H9 (cell line): ENCODE data around the gene OGDH. TPM values are rescaled to one million over a fixed set of nuclear protein-coding genes. Genes with fewer than 3 reads are reported as not detected.
A peak's percentile ranks its signal among the peaks of the same experiment; 100 is the strongest.

Experiments
- DNase-seq: peaks from one replicate; pipeline ENCODE4 v3.0.0-alpha.2; 2017
- H2AFZ ChIP-seq: one replicate; pipeline ENCODE4 v1.6.1; 2013; ENCODE audit warnings: mild to moderate bottlenecking, low read length, control low read depth, moderate library complexity
- H2AK5ac ChIP-seq: 2 replicates; pipeline ENCODE4 v1.6.1; 2013; ENCODE audit warnings: low read length, control low read depth, mixed read lengths; ENCODE audit not compliant: insufficient read length
- H2BK120ac ChIP-seq: one replicate; pipeline ENCODE4 v1.6.1; 2013; ENCODE audit warnings: low read depth, mild to moderate bottlenecking, low read length, control low read depth, inconsistent platforms; ENCODE audit not compliant: poor library complexity, severe bottlenecking
- H2BK12ac ChIP-seq: 2 replicates; pipeline ENCODE4 v1.6.1; 2013; ENCODE audit warnings: low read length, control low read depth, mixed read lengths, low read depth; ENCODE audit not compliant: insufficient read length
- H2BK15ac ChIP-seq: 2 replicates; pipeline ENCODE4 v1.6.1; 2013; ENCODE audit warnings: low read depth, low read length, control low read depth
- H2BK20ac ChIP-seq: one replicate; pipeline ENCODE4 v1.6.1; 2013; ENCODE audit warnings: low read depth, mild to moderate bottlenecking, low read length, control low read depth, inconsistent platforms; ENCODE audit not compliant: poor library complexity, severe bottlenecking
- H2BK5ac ChIP-seq: 2 replicates; pipeline ENCODE4 v1.6.1; 2013; ENCODE audit warnings: low read length, control low read depth, mixed read lengths; ENCODE audit not compliant: insufficient read length
- H3K14ac ChIP-seq: 2 replicates; pipeline ENCODE4 v1.6.1; 2013; ENCODE audit warnings: low read length, control low read depth; ENCODE audit not compliant: insufficient read depth
- H3K18ac ChIP-seq: 2 replicates; pipeline ENCODE4 v1.6.1; 2013; ENCODE audit warnings: low read depth, mild to moderate bottlenecking, mixed read lengths, low read length, control low read depth; ENCODE audit not compliant: insufficient read length
- H3K23ac ChIP-seq: 2 replicates; pipeline ENCODE4 v1.6.1; 2013; ENCODE audit warnings: low read length, control low read depth, mixed read lengths, low read depth; ENCODE audit not compliant: insufficient read length
- H3K23me2 ChIP-seq: 2 replicates; pipeline ENCODE4 v1.6.1; 2013; ENCODE audit warnings: low read depth, mild to moderate bottlenecking, mixed read lengths, low read length, control low read depth; ENCODE audit not compliant: insufficient read length, poor library complexity, severe bottlenecking
- H3K27ac ChIP-seq: 2 replicates; pipeline ENCODE4 v1.5.1; 2013; ENCODE audit warnings: low read length, control low read depth, mixed read lengths, low read depth; ENCODE audit not compliant: insufficient read length
- H3K27me3 ChIP-seq: 2 replicates; pipeline ENCODE4 v1.6.1; 2013; ENCODE audit warnings: low read length, control low read depth, inconsistent platforms; ENCODE audit not compliant: insufficient read depth
- H3K4ac ChIP-seq: 2 replicates; pipeline ENCODE4 v1.6.1; 2013; ENCODE audit warnings: low read depth, mild to moderate bottlenecking, control low read depth, inconsistent platforms, low read length, moderate library complexity
- H3K4me1 ChIP-seq: 2 replicates; pipeline ENCODE4 v1.6.1; 2013; ENCODE audit warnings: low read length, control low read depth, inconsistent platforms; ENCODE audit not compliant: insufficient read depth
- H3K4me2 ChIP-seq: 2 replicates; pipeline ENCODE4 v1.6.1; 2013; ENCODE audit warnings: low read length, control low read depth, mixed read lengths; ENCODE audit not compliant: insufficient read length, insufficient read depth
- H3K56ac ChIP-seq: 2 replicates; pipeline ENCODE4 v1.6.1; 2013; ENCODE audit warnings: low read depth, mild to moderate bottlenecking, mixed read lengths, low read length, control low read depth; ENCODE audit not compliant: insufficient read length
- H3K79me1 ChIP-seq: 2 replicates; pipeline ENCODE4 v1.6.1; 2013; ENCODE audit warnings: low read depth, mild to moderate bottlenecking, moderate library complexity, low read length, control low read depth, inconsistent platforms; ENCODE audit not compliant: insufficient read depth, poor library complexity, severe bottlenecking
- H3K79me2 ChIP-seq: 2 replicates; pipeline ENCODE4 v1.6.1; 2013; ENCODE audit warnings: low read length, control low read depth, inconsistent platforms; ENCODE audit not compliant: insufficient read depth
- H3K9ac ChIP-seq: 2 replicates; pipeline ENCODE4 v1.6.1; 2013; ENCODE audit warnings: low read length, control low read depth, mixed read lengths; ENCODE audit not compliant: insufficient read length; ENCODE audit errors: extremely low read depth
- H3K9me3 ChIP-seq: one replicate; pipeline ENCODE4 v1.6.1; 2013; ENCODE audit warnings: low read depth, low read length, inconsistent platforms; ENCODE audit not compliant: control insufficient read depth
- H3T11ph ChIP-seq: one replicate; pipeline ENCODE4 v1.6.1; 2013; ENCODE audit warnings: mild to moderate bottlenecking, low read length, control low read depth, inconsistent platforms
- H4K20me1 ChIP-seq: one replicate; pipeline ENCODE4 v1.6.1; 2013; ENCODE audit not compliant: control insufficient read depth, insufficient read length, insufficient read depth
- H4K5ac ChIP-seq: 2 replicates; pipeline ENCODE4 v1.6.1; 2013; ENCODE audit warnings: low read depth, mild to moderate bottlenecking, mixed read lengths, low read length, control low read depth; ENCODE audit not compliant: insufficient read length
- H4K8ac ChIP-seq: replicated peaks from 2 replicates; pipeline ENCODE4 v1.6.1; 2013; ENCODE audit warnings: low read length, control low read depth, mixed read lengths, low read depth; ENCODE audit not compliant: insufficient read length
- H4K91ac ChIP-seq: 2 replicates; pipeline ENCODE4 v1.6.1; 2013; ENCODE audit warnings: low read depth, mild to moderate bottlenecking, moderate library complexity, mixed read lengths, low read length, control low read depth; ENCODE audit not compliant: insufficient read length
- H3K27ac Mint-ChIP-seq, 3 experiments: 2 replicates in 2 of 3; 3 replicates in 1 of 3; pipeline ENCODE4 v1.8.0; 2020 to 2021; ENCODE audit warnings: mixed read lengths in 3 of 3, mild to moderate bottlenecking in 1 of 3, moderate library complexity in 1 of 3
- H3K27me3 Mint-ChIP-seq: 2 replicates; pipeline ENCODE4 v1.8.0; 2021; ENCODE audit warnings: low read depth, mild to moderate bottlenecking, moderate library complexity, mixed read lengths
- H3K36me3 Mint-ChIP-seq, 3 experiments: 2 replicates in 2 of 3; 3 replicates in 1 of 3; pipeline ENCODE4 v1.8.0; 2020 to 2021; ENCODE audit warnings: low read depth in 3 of 3, mixed read lengths in 3 of 3; ENCODE audit not compliant: insufficient read depth in 1 of 3
- H3K4me1 Mint-ChIP-seq, 2 experiments: 2 replicates each; pipeline ENCODE4 v1.8.0; 2020; ENCODE audit warnings: mixed read lengths in 2 of 2
- H3K4me3 Mint-ChIP-seq, 2 experiments: 2 replicates in 1 of 2; 3 replicates in 1 of 2; pipeline ENCODE4 v1.8.0; 2020 to 2021; ENCODE audit warnings: mild to moderate bottlenecking in 2 of 2, mixed read lengths in 2 of 2, moderate library complexity in 1 of 2
- H3K9me3 Mint-ChIP-seq, 2 experiments: 2 replicates in 1 of 2; 3 replicates in 1 of 2; pipeline ENCODE4 v1.8.0; 2020; ENCODE audit warnings: mild to moderate bottlenecking in 2 of 2, mixed read lengths in 2 of 2, moderate library complexity in 1 of 2
- CTCF ChIP-seq: fragments of 200-600 bp; sonication (generic); conservative IDR thresholded peaks from 3 replicates; pipeline ENCODE4 v1.8.0; 2021; ENCODE audit warnings: antibody characterized with exemption, mild to moderate bottlenecking
- WGBS: extraction: QIAGEN DNeasy Blood & Tissue Kit; methylation state at CpG from one replicate; pipeline ENCODE4 v1.1.7; 2013; ENCODE audit warnings: missing lambda C conversion rate, low lambda C conversion rate, mixed read lengths; ENCODE audit not compliant: insufficient read length; ENCODE audit errors: extremely low coverage; 5-methylcytosine and 5-hydroxymethylcytosine counted together
- total RNA-seq: library from RNA; stranded (reverse); gene quantifications from 2 replicates; pipeline ENCODE4 v1.2.1, GENCODE V29; 2021

OGDH gene
- total RNA-seq, 1 experiment from 2014 or later, result 77.3 TPM

- Histone ChIP-seq H3K27me3 (no peaks in the 10 kb centered on the region), H3K14ac (no peak overlapping the region), H3K4me2 (no peak overlapping the region), H3K9ac (no peak overlapping the region), H3K56ac (no peak overlapping the region), H3K23me2 (no peaks in the 10 kb centered on the region), H4K91ac (no peak overlapping the region), H2BK5ac (no peak overlapping the region), H2BK120ac (no peak overlapping the region), H4K20me1 (no peaks in the 10 kb centered on the region), H3K9me3 (no peaks in the 10 kb centered on the region), H4K8ac (no peak overlapping the region), H2BK15ac (no peak overlapping the region), H2AK5ac (no peak overlapping the region), H3K79me1 (no peaks in the 10 kb centered on the region), H4K5ac (no peak overlapping the region), H3K4me1 (peaks cover 2% of the 10 kb centered on the region; the same call in 1 of the 2 replicates), H2BK12ac (no peak overlapping the region), H3T11ph (no peak overlapping the region), H3K4ac (no peak overlapping the region), H2BK20ac (no peak overlapping the region), H3K18ac (no peak overlapping the region), H3K23ac (no peak overlapping the region), H2AFZ (no peak overlapping the region), H3K79me2 (no peaks in the 10 kb centered on the region), H3K27ac (no peak overlapping the region)
- H3K36me3 Mint-ChIP-seq, result peaks cover 2 to 19% (median 4%) of the 10 kb centered on the region in 3 experiments; a peak in 6 of 7 replicates
- H3K27me3 Mint-ChIP-seq, result no peaks in the 10 kb centered on the region
- no peak for DNase-seq
- peak overlapping the region in 1 of 2 experiments; percentile 40; a peak in 1 of 5 replicates for H3K4me3 Mint-ChIP-seq
- no peaks in the 10 kb centered on the region for H3K9me3 Mint-ChIP-seq
- WGBS, result no CpG with 5 or more reads among the region's 4 CpGs
- H3K27ac Mint-ChIP-seq, result peak overlapping the region in 2 of 3 experiments; percentile 9 to 80; a peak in 2 of 7 replicates
- TF ChIP-seq CTCF, result no peak
- H3K4me1 Mint-ChIP-seq, result peaks cover 40 to 43% of the 10 kb centered on the region in 2 experiments
Observed at GRCh38 chr7:44632196-44632595, 25.8 kb downstream of the OGDH start.
